Fibroblast of lung (primary cell): ENCODE measurements around the gene CCDC88C. TPM values are rescaled to one million over a fixed set of nuclear protein-coding genes. Genes with fewer than 3 reads are reported as not detected.

Experiments
- DNase-seq, 2 donors: peaks; one replicate each; pipeline versions ENCODE4 v3.0.0 to v3.0.0-alpha.2; 2010; ENCODE audit warnings: low read depth in 2 of 2
- H2AFZ ChIP-seq: 2 replicates; pipeline ENCODE4 v1.5.1; 2012; ENCODE audit warnings: low read length, control low read depth, inconsistent platforms
- H3K27ac ChIP-seq: 2 replicates; pipeline ENCODE4 v1.5.1; 2011; ENCODE audit warnings: low read length, control low read depth; ENCODE audit not compliant: insufficient read depth
- H3K27me3 ChIP-seq: 2 replicates; pipeline ENCODE4 v1.5.1; 2011; ENCODE audit warnings: mild to moderate bottlenecking, low read length; ENCODE audit not compliant: control insufficient read depth, insufficient read depth
- H3K36me3 ChIP-seq: 2 replicates; pipeline ENCODE4 v1.5.1; 2011; ENCODE audit warnings: low read length; ENCODE audit not compliant: control insufficient read depth, insufficient read depth
- H3K4me1 ChIP-seq: 2 replicates; pipeline ENCODE4 v1.5.1; 2011; ENCODE audit warnings: low read length; ENCODE audit not compliant: control insufficient read depth, insufficient read depth; ENCODE audit errors: extremely low read depth
- H3K4me2 ChIP-seq: 2 replicates; pipeline ENCODE4 v1.5.1; 2011; ENCODE audit warnings: low read length, control low read depth; ENCODE audit not compliant: insufficient read depth; ENCODE audit errors: extremely low read depth
- H3K4me3 ChIP-seq, 4 experiments: fragments of 200-600 bp in 1 of 4; sonication (generic) in 1 of 4; replicated peaks in 1 of 4; 2 replicates each; pipeline ENCODE4 v1.5.1; 2011 to 2016; ENCODE audit warnings: low read length in 4 of 4, low read depth in 3 of 4, mild to moderate bottlenecking in 3 of 4, control low read depth in 2 of 4, inconsistent platforms in 1 of 4, mixed read lengths in 1 of 4; ENCODE audit not compliant: insufficient read depth in 1 of 4; ENCODE audit errors: control extremely low read depth in 1 of 4
- H3K79me2 ChIP-seq: 2 replicates; pipeline ENCODE4 v1.5.1; 2012; ENCODE audit warnings: mild to moderate bottlenecking, low read length, inconsistent platforms; ENCODE audit not compliant: control insufficient read depth, insufficient read depth
- H3K9ac ChIP-seq: 2 replicates; pipeline ENCODE4 v1.5.1; 2011; ENCODE audit warnings: mild to moderate bottlenecking, low read length, control low read depth; ENCODE audit not compliant: insufficient read depth
- H3K9me3 ChIP-seq: 2 replicates; pipeline ENCODE4 v1.5.1; 2012; ENCODE audit warnings: low read depth, low read length; ENCODE audit not compliant: control insufficient read depth, insufficient read depth
- H4K20me1 ChIP-seq: 2 replicates; pipeline ENCODE4 v1.5.1; 2011; ENCODE audit warnings: low read length; ENCODE audit not compliant: control insufficient read depth, insufficient read depth; ENCODE audit errors: extremely low read depth
- EZH2 ChIP-seq: IDR thresholded peaks from 2 replicates; pipeline ENCODE4 v1.5.1; 2012; ENCODE audit warnings: low read length, control low read depth, mild to moderate bottlenecking; ENCODE audit errors: missing control alignments
- polyA plus RNA-seq, 2 donors: library from polyadenylated mRNA; depleted of rRNA in 1 of 2; stranded (reverse) in 1 of 2; unstranded in 1 of 2; fragments of >200 nt; gene quantifications; 2 replicates each; pipeline ENCODE4 v1.2.1, GENCODE V29; 2011 to 2012; ENCODE audit warnings: missing spikeins in 1 of 2
- total RNA-seq: library from RNA; depleted of rRNA; stranded (reverse); fragments of >200 nt; gene quantifications from 2 replicates; pipeline ENCODE4 v1.2.1, GENCODE V29; 2014
- TF ChIP-seq, protein P1 (sequence below), 2 donors: IDR thresholded peaks in 1 of 2; conservative IDR thresholded peaks in 1 of 2; 1 replicate in 1 of 2; 2 replicates in 1 of 2; pipeline ENCODE4 v1.5.1; 2011 to 2012; ENCODE audit warnings: low read length in 2 of 2, control low read depth in 1 of 2, inconsistent platforms in 1 of 2, low read depth in 1 of 2, mild to moderate bottlenecking in 1 of 2

Gene CCDC88C
- total and polyA plus RNA-seq, 2 donors (not counting 1 experiment from before 2014, with no cell fraction given): 0.02 to 0.17 TPM

DNA sequence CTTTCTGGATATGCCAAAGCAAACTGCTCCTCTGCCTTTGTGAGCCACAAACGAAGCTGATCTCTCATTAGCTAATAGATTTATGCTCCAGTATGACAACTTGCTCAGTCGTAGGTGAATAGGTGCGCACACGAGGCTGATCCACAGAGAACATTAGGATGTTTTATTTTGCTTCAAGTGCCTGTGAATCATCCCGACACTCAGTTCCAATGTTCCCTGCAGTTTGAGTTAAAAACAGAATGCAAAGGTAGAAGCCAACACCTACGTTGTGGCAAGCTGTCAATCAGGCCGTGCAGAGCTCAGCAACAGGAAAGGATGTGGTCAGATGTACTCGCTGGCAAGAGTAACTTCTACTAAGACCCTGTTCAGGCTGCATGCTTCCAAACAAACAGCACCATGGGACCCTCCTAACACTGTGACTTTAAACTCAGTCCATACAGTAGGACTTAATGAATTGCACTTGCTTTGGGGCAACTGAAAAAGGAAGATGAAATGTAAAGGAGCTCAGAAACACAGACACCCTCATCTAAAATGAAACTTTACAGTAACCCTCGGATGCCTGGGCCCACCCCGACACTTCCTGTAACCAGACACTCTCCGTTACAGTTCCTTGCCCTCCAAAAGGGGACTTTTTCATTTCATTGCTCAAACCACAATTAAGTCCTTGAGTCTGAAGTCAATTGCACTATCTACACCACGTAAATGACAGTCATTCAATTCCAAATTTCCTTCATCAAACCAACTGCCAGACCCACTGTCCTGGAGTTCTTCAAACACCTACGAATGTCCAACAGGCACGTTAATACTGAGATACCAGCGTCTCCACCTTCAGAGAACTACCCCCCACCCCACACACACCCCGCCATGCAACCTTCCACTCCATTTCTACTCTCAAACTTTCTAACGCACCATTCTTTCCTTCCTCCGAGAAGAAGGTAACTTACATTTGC is 1.6 kb downstream of the CCDC88C start:
- H3K9ac ChIP-seq: no peak overlapping the region
- H3K9me3 ChIP-seq: no peaks in the 10 kb centered on the region
- H3K4me1 ChIP-seq: no peaks in the 10 kb centered on the region
- H3K27me3 ChIP-seq: peaks cover 13% of the 10 kb centered on the region
- H3K36me3 ChIP-seq: no peaks in the 10 kb centered on the region
- peak; percentile 45 for TF ChIP-seq EZH2
- TF ChIP-seq, protein P1, sequence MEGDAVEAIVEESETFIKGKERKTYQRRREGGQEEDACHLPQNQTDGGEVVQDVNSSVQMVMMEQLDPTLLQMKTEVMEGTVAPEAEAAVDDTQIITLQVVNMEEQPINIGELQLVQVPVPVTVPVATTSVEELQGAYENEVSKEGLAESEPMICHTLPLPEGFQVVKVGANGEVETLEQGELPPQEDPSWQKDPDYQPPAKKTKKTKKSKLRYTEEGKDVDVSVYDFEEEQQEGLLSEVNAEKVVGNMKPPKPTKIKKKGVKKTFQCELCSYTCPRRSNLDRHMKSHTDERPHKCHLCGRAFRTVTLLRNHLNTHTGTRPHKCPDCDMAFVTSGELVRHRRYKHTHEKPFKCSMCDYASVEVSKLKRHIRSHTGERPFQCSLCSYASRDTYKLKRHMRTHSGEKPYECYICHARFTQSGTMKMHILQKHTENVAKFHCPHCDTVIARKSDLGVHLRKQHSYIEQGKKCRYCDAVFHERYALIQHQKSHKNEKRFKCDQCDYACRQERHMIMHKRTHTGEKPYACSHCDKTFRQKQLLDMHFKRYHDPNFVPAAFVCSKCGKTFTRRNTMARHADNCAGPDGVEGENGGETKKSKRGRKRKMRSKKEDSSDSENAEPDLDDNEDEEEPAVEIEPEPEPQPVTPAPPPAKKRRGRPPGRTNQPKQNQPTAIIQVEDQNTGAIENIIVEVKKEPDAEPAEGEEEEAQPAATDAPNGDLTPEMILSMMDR (conservative IDR thresholded peaks at IDR 0.05 in 1 of 2, IDR thresholded peaks at IDR 0.05 in 1 of 2; ENCODE audit: low read depth in 1 of 2, low read length in 2 of 2): no peak
- no peak overlapping the region for H2AFZ ChIP-seq
- no peak overlapping the region for H3K4me3 ChIP-seq
- peak in 1 of 2 donors; percentile 14 for DNase-seq
- no peaks in the 10 kb centered on the region for H4K20me1 ChIP-seq
- no peaks in the 10 kb centered on the region for H3K79me2 ChIP-seq
- no peak overlapping the region for H3K27ac ChIP-seq
- no peak overlapping the region for H3K4me2 ChIP-seq

DNA sequence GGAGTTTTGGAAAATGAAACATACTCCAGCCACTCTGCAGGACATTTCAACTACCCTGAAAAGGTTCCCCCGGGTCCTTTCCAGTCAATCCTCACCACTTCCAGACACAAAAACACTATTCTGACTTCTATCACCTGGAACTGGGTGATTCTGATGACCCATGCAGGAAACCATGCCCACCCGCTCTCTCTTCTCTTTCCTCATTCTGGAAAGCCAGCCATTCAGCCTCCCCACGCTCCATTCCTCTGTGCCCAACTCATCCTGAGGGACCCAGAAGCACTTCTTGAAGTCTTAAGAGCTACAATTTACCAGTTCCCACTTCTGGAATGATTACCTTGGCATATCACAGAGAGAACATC is 3.2 kb downstream of the CCDC88C start:
- Histone ChIP-seq H3K9me3 (no peaks in the 10 kb centered on the region), H4K20me1 (no peaks in the 10 kb centered on the region), H3K79me2 (no peaks in the 10 kb centered on the region), H3K4me2 (no peak overlapping the region), H3K9ac (no peak overlapping the region), H3K4me3 (no peak overlapping the region), H3K27ac (no peak overlapping the region), H3K4me1 (no peaks in the 10 kb centered on the region), H2AFZ (no peak overlapping the region), H3K27me3 (peaks cover 13% of the 10 kb centered on the region), H3K36me3 (no peaks in the 10 kb centered on the region)
- DNase-seq: no peak
- no peak for TF ChIP-seq EZH2
- TF ChIP-seq, protein P1 (conservative IDR thresholded peaks at IDR 0.05 in 1 of 2, IDR thresholded peaks at IDR 0.05 in 1 of 2; ENCODE audit: low read depth in 1 of 2, low read length in 2 of 2): no peak

DNA sequence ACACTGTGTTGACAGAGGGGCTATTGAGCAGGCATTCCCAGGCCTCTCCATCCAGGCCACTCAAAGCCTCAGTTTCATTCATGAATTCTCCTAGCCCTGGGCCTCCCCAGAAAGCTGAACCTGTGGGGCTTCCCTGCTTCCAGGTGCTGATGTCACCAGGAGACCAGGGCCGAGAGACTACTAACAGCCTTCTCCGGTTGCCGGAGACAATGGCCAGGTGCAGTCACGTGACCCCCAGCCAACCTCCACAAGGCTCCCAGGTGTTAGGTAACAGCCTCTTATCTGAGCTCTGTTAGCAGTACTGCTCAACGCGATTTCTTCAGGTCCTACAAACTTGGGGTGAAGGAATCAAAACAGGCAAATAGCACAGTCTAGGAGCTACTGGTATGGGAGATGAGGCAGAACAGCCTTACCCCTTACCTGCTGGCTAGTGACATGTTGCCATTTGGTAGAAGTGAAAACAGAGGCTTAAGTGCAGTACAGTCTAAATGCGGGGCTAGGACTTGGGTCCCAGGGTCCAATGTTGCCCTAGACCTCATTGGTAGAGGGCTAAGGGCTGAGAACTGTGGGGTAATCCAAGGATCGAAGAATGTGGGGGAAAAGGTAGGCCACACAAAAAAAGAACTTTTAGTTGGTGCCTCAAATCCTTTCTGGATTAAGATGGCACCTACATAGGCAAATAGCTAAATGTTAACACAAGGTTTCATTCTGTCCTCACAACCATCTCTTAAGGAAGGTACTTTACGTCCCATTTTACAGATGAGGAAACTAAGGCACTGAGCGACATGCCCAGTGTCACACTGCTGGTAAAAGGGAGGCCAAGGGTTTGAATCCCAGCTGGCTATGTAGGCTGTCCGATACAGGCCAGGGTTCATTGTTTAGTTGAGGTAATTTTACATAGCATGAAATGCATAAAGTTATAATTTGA is 3.8 kb downstream of the CCDC88C start:
- Histone ChIP-seq H3K36me3 (no peaks in the 10 kb centered on the region), H3K4me3 (no peak overlapping the region), H3K4me1 (no peaks in the 10 kb centered on the region), H3K9ac (no peak overlapping the region), H3K27ac (no peak overlapping the region), H3K9me3 (no peaks in the 10 kb centered on the region), H3K4me2 (no peak overlapping the region), H4K20me1 (no peaks in the 10 kb centered on the region), H3K79me2 (no peaks in the 10 kb centered on the region), H3K27me3 (peaks cover 13% of the 10 kb centered on the region), H2AFZ (no peak overlapping the region)
- DNase-seq: no peak
- TF ChIP-seq EZH2: no peak
- TF ChIP-seq, protein P1 (conservative IDR thresholded peaks at IDR 0.05 in 1 of 2, IDR thresholded peaks at IDR 0.05 in 1 of 2; ENCODE audit: low read depth in 1 of 2, low read length in 2 of 2): no peak
